RWPE2 (cell line): ENCODE results near the gene C14orf132.

Experiments
- ATAC-seq: fragments of 200-7000 bp; cut with Tn5 transposase; 3 replicates; pipeline ENCODE4 v1.9.1; 2021; ENCODE audit warnings: low read depth
- DNase-seq: peaks from one replicate; pipeline ENCODE4 v3.0.0-alpha.2; 2020; ENCODE audit warnings: low spot score
- H3K27ac ChIP-seq: fragments of 450-650 bp; 2 replicates; pipeline ENCODE4 v1.5.1; 2017; ENCODE audit warnings: mild to moderate bottlenecking; ENCODE audit not compliant: poor library complexity, severe bottlenecking
- H3K27me3 ChIP-seq: fragments of 250-450 bp; sonication (Bioruptor Pico); 2 replicates; pipeline ENCODE4 v1.5.1; 2021; ENCODE audit warnings: mild to moderate bottlenecking, moderate library complexity; ENCODE audit not compliant: insufficient read depth, poor library complexity, severe bottlenecking
- H3K36me3 ChIP-seq: fragments of 250-450 bp; sonication (Bioruptor Pico); 2 replicates; pipeline ENCODE4 v1.5.1; 2020; ENCODE audit warnings: low read depth, mild to moderate bottlenecking, moderate library complexity
- H3K4me1 ChIP-seq: fragments of 250-450 bp; sonication (Bioruptor Pico); 2 replicates; pipeline ENCODE4 v1.5.1; 2021; ENCODE audit warnings: mild to moderate bottlenecking, moderate library complexity; ENCODE audit not compliant: insufficient read depth, poor library complexity, severe bottlenecking
- H3K4me3 ChIP-seq: fragments of 250-450 bp; sonication (Bioruptor Pico); 2 replicates; pipeline ENCODE4 v1.5.1; 2021; ENCODE audit warnings: mild to moderate bottlenecking, moderate library complexity; ENCODE audit not compliant: severe bottlenecking
- H3K9me3 ChIP-seq: fragments of 250-450 bp; sonication (Bioruptor Pico); 2 replicates; pipeline ENCODE4 v1.5.1; 2021; ENCODE audit warnings: mild to moderate bottlenecking, moderate library complexity; ENCODE audit not compliant: severe bottlenecking
- TF ChIP-seq, protein P1 (sequence below): fragments of 450-650 bp; IDR thresholded peaks from one replicate; pipeline ENCODE4 v1.5.1; 2017; ENCODE audit warnings: mild to moderate bottlenecking, moderate library complexity; ENCODE audit not compliant: poor library complexity, severe bottlenecking

C14orf132 gene

DNA sequence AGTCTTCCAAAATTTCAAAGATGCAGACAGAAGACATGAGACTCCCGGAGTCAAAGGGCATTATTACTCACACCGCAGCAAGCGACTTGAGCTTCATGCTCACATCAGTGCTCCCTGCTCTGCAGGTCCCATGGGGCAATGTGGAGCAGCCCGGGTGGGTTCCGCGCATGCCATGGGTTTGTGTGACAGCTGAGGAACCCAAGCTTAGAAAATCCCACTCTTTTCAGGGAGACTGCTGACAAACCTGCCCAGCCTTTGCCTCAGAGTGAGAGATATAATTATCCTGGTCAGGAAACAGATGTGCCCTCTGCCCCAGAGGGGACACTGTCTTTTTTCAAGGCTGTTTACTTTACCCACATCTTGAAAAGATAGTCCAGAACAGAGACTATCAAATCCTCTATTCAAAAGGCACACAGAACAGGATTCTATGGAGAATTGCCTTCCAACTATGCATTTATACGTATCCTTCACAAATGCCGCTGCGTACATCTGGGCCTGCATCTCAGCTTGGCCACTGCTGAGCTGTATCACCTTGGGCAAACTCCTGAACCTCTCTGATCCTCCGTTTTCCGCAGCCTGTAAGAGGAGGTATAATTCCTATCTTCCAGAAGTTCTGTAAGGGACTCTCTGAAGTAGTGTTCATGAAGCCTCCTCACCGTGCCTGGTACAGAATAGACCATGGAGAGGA lies 16.0 kb downstream of the C14orf132 start:
- TF ChIP-seq, protein P1, sequence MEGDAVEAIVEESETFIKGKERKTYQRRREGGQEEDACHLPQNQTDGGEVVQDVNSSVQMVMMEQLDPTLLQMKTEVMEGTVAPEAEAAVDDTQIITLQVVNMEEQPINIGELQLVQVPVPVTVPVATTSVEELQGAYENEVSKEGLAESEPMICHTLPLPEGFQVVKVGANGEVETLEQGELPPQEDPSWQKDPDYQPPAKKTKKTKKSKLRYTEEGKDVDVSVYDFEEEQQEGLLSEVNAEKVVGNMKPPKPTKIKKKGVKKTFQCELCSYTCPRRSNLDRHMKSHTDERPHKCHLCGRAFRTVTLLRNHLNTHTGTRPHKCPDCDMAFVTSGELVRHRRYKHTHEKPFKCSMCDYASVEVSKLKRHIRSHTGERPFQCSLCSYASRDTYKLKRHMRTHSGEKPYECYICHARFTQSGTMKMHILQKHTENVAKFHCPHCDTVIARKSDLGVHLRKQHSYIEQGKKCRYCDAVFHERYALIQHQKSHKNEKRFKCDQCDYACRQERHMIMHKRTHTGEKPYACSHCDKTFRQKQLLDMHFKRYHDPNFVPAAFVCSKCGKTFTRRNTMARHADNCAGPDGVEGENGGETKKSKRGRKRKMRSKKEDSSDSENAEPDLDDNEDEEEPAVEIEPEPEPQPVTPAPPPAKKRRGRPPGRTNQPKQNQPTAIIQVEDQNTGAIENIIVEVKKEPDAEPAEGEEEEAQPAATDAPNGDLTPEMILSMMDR, result no peak
- Histone ChIP-seq H3K36me3 (no peaks in the 10 kb centered on the region), H3K4me1 (no peaks in the 10 kb centered on the region), H3K9me3 (no peaks in the 10 kb centered on the region), H3K27ac (no peak overlapping the region), H3K4me3 (no peak overlapping the region), H3K27me3 (no peaks in the 10 kb centered on the region)
- DNase-seq, result no peak
- ATAC-seq, result no peak

DNA sequence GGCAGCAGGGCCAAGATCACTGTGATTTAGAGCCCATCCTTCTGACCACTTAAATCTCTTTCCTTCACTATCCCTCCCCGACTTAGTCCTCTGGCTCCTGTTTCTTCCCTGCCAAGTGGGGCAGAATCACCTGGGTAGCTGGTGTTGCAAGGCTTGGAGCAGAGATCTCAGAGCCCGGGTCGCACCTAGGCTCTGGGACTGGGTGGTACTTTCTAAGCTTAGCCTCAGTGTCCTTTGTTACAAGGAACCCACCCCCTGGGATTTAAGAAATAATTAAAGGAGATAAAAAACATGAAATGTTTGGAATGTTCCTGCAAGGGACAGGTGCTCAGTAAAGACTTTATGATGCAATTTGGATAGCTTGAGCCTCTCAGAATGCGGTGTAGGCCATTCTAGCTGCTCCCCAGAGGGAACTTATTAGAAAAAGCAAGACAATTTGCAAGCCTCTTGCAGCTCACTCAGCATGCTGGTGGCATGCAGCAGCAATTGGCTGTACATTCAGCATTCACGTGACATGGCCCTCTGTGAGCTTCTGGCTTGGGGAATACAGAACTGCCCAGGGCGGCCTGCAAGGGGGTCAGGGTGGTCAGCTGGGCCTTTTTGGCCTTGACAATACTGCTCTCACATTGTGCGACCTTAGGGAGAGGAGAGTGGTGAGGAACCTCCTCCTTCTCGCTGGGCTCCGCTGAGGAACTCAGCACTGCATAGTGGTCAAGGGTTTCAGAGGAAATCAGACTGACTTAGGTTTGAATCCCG lies 16.8 kb downstream of the C14orf132 start:
- ATAC-seq (no peak), DNase-seq (no peak)
- Histone ChIP-seq H3K9me3 (no peaks in the 10 kb centered on the region), H3K4me1 (no peaks in the 10 kb centered on the region), H3K36me3 (no peaks in the 10 kb centered on the region), H3K27me3 (no peaks in the 10 kb centered on the region), H3K4me3 (no peak overlapping the region), H3K27ac (no peak overlapping the region)
- TF ChIP-seq, protein P1, result no peak

GRCh38 chr14:96056509-96057422 lies 17.6 kb downstream of the C14orf132 start:
- Histone ChIP-seq H3K9me3 (no peaks in the 10 kb centered on the region), H3K4me1 (no peaks in the 10 kb centered on the region), H3K27me3 (peaks cover 4% of the 10 kb centered on the region), H3K36me3 (no peaks in the 10 kb centered on the region), H3K4me3 (no peak overlapping the region), H3K27ac (no peak overlapping the region)
- DNase-seq, result no peak
- TF ChIP-seq, protein P1, result peak; percentile 66
- ATAC-seq, result peak; percentile 33; the same call in 1 of the 3 replicates

- DNase-seq (no peak), ATAC-seq (no peak)
- Histone ChIP-seq H3K9me3 (no peaks in the 10 kb centered on the region), H3K27ac (no peak overlapping the region), H3K27me3 (peaks cover 4% of the 10 kb centered on the region), H3K4me1 (no peaks in the 10 kb centered on the region), H3K36me3 (no peaks in the 10 kb centered on the region), H3K4me3 (no peak overlapping the region)
- TF ChIP-seq, protein P1, result no peak
Measured at GRCh38 chr14:96057738-96058137, 18.6 kb downstream of the C14orf132 start.
